GM12801 (cell line): Measurements from ENCODE around the gene CCDC85B.

ENCODE experiments used
- CTCF ChIP-seq: IDR thresholded peaks from one replicate; pipeline ENCODE4 v1.5.1; 2011; ENCODE audit warnings: control low read depth; ENCODE audit not compliant: insufficient read length; ENCODE audit errors: extremely low read depth

The CCDC85B gene

GRCh38 chr11:65854852-65855837 lies 35.3 kb upstream of the CCDC85B start:
- TF ChIP-seq CTCF: no peak

GRCh38 chr11:65855927-65856363 lies 34.5 kb upstream of the CCDC85B start:
- TF ChIP-seq CTCF: no peak

- TF ChIP-seq CTCF: no peak
Observed at GRCh38 chr11:65856689-65857499, 33.6 kb upstream of the CCDC85B start.

GRCh38 chr11:65857500-65857852 lies 33.0 kb upstream of the CCDC85B start:
- TF ChIP-seq CTCF: no peak

GRCh38 chr11:65857853-65858680 lies 32.4 kb upstream of the CCDC85B start, which contains the start of gene CFL1:
CFL1 (minus strand) TSS chr11:65858180; CDS start chr11:65858099, 81 bp downstream.
- TF ChIP-seq CTCF: no peak

- TF ChIP-seq CTCF: no peak
Observed at GRCh38 chr11:65858681-65859087, 31.8 kb upstream of the CCDC85B start.
